Liver (tissue), 2 donors: Measurements from ENCODE around the gene LPP.

Experiments
- MAX ChIP-seq: IDR thresholded peaks from 2 replicates; pipeline ENCODE4 v1.6.1; 2016; ENCODE audit warnings: antibody characterized with exemption
- YY1 ChIP-seq: IDR thresholded peaks from 2 replicates; pipeline ENCODE4 v1.6.1; 2016; ENCODE audit warnings: antibody characterized with exemption, mild to moderate bottlenecking
- TF ChIP-seq, protein P1 (sequence below): fragments of 150-350 bp; IDR thresholded peaks from 2 replicates; pipeline ENCODE4 v1.5.1; 2017; ENCODE audit warnings: improper control_type of control experiment, low read depth, low read length; ENCODE audit not compliant: missing input control
- donor health status: healthy.

- TF ChIP-seq, protein P1, sequence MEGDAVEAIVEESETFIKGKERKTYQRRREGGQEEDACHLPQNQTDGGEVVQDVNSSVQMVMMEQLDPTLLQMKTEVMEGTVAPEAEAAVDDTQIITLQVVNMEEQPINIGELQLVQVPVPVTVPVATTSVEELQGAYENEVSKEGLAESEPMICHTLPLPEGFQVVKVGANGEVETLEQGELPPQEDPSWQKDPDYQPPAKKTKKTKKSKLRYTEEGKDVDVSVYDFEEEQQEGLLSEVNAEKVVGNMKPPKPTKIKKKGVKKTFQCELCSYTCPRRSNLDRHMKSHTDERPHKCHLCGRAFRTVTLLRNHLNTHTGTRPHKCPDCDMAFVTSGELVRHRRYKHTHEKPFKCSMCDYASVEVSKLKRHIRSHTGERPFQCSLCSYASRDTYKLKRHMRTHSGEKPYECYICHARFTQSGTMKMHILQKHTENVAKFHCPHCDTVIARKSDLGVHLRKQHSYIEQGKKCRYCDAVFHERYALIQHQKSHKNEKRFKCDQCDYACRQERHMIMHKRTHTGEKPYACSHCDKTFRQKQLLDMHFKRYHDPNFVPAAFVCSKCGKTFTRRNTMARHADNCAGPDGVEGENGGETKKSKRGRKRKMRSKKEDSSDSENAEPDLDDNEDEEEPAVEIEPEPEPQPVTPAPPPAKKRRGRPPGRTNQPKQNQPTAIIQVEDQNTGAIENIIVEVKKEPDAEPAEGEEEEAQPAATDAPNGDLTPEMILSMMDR: no peak
- TF ChIP-seq YY1: no peak
- TF ChIP-seq MAX: no peak
Measured at GRCh38 chr3:188908002-188908850, 754.3 kb downstream of the LPP start.
